Cerebellar cortex (tissue), 1 donor: ENCODE measurements around the gene LARGE1.

Source experiments
- DNase-seq: peaks from one replicate; pipeline ENCODE4 v3.0.0-alpha.2; 2015; ENCODE audit warnings: low spot score

The LARGE1 gene

DNA sequence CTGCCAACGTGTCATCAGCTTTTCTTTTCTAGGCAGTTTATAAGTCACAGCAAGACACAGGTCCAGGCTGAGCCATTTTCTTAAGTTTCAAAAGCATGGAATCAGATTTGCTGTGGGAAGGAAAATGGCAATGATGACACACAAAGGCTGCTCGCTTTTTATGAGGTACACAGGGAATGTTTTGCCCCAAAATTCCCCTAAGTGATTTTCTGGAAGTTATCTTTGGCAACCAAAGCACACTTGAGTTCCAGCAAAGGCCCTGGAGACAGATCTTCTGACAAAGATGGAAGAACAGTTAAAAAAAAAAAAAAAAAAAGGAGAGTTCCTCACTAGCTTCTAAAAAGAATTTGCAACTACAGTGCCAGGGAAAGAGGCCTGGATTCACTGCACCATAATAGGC, 260.8 kb downstream of the LARGE1 start:
- no peak for DNase-seq

DNA sequence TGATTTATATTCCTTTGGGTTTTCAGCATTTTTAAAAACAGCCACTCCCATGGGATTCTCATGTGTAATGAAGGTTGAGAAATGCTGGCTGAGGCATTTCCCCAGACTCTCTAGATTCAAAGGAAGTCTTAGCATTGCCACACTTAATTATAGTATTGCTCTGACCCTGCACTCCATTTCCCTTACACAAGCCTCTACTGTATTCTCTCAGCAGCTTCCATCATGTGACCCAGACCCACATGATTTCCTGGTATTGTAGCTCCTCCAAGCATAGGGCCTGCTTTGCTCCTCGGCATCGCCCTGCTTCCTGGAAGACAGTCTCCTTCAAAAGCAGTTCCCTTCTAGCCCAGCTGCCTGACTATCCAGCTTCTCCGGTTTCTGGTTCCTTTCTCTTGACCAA, 261.5 kb downstream of the LARGE1 start:
- no peak for DNase-seq

DNA sequence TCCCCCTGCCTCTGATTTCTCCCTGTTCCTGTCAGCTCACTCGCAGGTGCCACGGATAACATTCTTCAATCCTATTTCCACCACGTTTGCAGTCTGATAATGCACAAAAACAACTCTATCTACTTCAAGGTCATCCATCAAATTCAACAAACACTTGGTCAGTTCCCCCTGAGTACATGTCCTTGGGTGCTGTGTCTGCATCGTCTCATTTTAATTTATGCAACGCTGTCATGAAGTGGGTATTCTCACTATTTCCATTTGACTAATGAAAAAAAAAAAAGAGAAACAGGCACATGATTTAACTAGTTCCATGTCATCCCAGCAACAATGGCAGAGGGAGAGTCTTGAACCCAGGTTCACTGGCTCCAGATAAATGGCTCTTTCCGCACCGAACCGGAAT, 262.6 kb downstream of the LARGE1 start:
- DNase-seq = no peak

DNA sequence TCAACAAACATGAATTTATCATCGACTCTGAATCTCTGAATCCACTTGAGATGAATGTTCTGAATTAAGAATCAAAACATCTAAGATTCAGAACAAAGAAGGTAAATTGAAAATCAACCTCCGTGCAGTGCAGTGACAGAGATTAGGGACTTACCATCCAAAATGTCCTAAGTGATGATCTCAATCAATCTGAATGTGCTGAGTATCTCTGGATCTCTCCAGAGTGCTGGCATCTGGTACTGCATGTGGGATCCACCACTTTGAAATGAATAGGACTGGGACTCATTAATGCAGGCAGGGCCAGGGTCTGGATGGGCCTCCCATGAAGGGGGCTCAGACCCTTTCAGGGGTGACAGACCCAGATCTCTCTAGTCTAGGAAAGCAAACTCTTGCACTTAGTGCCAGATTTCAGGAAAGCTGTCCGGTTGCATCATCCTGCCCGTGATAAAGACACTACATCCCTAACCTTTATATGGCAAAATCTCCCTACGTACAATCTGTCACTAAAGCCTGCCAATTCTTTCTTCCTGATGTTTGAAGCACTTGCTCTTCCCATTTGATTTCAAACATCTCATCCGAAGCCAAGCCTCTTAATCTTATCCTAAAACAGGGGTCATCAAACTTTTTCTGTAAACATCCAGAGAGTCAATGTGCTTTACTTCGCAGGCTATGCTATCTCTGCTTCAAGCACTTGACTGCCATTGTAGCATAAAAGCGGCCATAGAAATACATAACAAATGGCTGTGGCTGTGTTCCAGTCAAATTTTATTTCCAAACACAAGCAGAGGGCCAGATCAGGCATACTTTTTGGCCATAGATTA, 263.3 kb downstream of the LARGE1 start:
- no peak for DNase-seq

DNA sequence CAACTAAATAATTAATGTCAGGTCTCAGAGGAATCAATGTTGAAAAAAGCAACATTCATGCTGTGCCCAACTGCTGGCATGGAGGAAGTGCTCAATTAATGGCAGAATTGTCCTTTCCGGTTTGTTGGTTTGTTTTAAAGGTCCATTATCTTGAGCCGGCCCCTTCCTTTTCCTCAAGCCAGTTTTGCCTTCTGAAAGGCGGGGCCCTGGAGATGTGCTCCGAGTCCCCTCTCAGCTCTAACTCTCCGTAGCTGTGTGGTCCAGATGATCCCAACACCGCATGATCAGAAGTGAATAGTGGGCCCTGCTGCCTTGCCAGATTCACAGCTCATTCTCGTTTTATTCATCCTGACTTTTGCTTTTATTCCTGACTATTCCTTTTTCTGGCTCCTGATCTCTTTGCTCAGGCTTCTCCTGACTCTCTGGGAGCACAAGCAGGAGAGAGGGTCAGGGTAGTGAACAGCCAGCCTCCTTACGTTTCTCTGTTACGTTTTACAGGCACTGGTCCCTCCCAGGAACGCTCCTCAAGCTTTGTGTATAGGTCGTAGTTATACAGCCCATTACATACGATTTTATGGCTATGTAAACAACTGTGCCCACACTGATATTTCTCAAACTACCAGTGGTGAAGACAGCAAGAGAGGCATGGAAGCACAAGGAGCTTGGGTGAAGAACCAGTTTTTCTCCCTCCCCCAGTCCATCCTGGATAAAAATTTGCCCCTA, 265.9 kb downstream of the LARGE1 start:
- DNase-seq = no peak

DNA sequence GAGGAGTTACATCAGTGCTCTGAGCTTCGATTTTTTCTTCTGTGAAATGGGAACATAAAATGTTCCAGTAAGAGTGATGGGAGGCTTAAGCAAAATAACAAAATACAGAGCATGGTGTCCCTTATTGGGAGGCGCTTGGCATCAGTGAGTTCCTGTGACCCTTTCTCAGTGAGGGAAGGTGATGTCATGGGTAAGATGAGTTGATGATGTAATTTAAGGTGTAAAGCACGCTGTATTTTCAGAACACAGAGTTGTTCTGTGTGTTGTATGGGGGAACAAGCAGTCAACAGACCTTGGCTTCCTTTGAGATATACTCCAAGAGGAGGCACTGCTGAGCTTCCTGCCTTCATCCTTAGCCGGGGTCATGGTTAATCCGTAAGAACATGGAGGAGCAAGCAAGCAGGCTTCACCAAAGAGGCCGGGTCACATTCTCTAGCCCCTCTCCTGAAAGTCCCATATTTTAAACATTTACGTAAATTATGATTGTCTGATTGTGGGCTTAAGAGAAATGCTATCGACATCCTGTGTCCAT, 266.7 kb downstream of the LARGE1 start:
- DNase-seq = no peak

DNA sequence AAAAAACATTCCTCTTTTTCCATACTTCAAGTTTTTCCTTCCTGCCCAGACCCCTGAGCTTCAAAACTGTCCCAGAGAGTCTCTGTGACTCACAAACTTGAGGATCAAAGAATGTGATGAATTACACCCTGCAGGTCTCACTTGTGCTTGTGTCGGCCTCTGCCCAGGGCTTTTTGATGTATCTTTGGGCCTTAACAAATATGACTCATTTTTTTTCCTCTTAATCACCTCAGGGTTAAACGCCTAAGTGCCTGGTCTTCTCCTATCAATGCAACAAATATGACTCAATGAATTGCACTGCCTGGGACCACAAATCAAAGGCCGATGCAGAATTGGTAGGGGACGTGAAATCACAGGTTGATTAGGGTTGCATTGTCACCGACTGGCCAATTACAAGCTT, 267.7 kb downstream of the LARGE1 start:
- no peak for DNase-seq

DNA sequence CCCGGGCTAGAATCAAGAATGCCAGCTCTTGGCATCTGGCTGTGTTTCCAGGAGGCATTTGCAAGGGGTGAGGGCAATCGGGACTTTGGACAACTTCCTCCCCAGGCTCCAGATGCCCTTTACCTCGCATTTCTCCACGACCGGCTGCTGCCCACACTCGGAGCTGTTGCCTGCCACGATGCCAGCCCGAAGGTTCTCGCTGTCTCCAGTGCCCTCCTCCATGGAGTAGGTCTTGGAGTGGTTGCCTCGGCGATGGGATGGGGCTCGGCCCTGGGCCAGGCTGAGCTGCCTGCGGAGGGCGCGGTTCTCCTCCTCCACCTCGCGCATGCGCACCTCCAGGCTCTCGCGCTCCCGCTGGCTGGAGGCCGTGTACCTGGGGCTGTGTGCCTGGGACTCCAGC, 270.0 kb downstream of the LARGE1 start:
- DNase-seq = no peak

DNA sequence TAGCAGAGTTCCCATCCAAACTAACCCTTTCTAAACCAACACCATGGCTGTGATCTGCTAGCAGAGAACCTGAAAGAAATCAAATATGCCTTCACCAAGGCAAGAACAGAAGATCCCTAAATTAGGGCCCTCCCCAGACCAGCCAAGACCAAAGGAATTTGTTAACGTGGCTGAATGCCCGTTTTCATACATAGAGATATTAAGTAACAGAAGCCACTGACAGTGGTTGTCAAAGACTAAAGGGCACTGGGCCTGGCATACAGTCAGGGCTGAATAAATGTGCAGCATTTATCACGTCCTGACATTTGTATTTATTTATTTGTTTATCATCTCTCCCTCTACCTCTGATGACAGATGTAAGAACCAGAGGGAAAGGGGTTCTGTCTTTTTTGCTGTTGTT, 271.8 kb downstream of the LARGE1 start:
- DNase-seq = no peak

DNA sequence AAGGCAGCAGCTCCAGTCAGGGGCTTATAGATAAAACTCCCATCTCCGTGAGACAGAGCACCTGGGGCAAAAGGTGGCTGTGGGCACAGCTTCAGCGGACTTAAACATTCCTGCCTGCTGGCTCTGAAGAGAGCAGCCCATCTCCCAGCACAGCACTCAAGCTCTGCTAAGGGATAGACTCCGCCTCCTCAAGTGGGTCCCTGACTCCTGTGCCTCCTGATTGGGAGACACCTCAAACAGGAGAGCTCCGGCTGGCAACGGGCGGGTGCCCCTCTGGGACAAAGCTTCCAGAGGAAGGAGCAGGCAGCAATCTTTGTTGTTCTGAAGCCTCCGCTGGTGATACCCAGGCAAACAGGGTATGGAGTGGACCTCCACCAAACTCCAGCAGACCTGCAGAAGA, 279.4 kb downstream of the LARGE1 start:
- DNase-seq = no peak

DNA sequence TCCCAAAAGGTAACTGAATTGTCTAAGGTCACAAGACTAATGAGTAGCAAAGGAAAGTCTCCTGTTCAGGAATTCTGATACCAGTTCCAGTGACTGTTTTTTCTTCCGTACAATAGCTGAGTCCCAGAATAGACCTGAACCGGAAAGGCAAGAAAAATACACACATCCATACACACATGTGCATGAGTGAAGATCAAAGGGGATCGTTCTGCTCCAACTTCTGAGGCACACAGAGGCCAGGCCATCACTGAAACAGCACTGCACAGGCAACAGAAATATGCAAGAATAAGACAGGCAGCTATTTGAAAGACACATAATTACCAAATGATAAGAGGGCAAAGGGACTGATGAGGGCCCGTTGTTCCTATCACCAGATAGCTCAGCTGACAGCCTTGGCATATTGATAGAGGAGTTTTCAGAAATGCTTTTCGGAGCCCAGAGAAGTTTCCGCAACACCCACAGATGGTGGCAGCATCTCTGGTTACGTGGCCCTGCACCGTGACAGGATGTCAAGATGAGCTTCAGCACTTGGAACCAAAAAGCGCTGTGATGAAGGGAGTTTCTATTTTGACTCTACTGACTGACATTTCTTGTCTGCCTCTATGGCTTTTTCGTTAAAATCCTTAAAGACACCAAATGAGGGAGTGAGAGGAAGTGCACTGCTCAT, 280.6 kb downstream of the LARGE1 start:
- no peak for DNase-seq

DNA sequence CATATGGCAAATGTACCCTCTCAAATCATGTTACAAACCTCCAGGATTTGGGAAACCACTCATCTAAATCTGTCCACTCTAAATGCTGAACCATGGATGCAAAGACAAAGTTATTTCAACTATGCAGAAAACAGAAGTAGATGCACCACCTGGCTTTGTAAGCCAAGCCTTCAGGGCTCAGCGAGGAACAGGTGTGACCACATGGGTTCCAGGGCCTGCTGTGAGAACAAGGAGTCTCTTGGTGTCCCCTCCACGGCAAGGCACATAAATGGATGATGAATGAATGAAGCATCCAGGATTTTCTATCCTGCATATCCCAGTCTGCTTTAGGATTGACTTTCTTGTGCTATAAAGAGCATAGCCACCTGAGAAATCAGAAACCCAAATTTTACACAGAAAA, 284.5 kb downstream of the LARGE1 start:
- no peak for DNase-seq

DNA sequence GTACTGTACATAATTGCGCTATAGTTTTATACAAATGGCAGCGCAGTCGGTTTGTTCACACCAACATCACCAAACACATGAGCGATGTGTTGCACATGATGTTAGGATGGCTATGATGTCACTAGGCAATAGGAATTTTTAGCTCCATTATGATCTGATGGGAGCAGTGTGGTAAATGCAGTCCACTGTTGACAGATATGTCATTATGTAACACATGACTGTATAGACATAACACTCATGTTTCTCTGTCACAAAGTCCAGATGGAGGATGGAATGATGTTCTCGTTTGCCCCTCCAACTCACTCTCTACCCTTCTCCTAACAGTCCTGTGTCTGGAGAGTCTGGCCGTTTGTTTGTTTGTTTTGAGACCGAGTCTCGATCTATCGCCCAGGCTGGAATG, 288.5 kb downstream of the LARGE1 start:
- no peak for DNase-seq

DNA sequence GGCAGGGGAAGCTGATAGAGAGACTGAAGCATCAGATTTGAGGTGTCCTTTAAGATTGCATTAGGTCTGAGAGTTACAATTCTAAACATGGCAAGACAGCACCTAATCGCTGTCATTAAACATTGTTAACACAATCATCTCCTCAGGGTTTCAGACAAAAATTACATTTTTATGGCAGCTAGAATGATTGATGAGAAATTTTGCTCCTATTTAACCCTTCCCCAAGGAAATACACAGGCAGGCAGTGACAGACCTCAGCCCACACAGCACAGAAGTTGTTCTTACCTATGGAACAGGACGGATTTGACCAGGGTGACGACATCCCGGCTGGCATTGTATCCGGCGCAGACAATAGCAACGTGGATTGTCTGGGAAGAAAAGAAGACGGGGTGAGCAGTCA, 294.3 kb downstream of the LARGE1 start:
- no peak for DNase-seq

DNA sequence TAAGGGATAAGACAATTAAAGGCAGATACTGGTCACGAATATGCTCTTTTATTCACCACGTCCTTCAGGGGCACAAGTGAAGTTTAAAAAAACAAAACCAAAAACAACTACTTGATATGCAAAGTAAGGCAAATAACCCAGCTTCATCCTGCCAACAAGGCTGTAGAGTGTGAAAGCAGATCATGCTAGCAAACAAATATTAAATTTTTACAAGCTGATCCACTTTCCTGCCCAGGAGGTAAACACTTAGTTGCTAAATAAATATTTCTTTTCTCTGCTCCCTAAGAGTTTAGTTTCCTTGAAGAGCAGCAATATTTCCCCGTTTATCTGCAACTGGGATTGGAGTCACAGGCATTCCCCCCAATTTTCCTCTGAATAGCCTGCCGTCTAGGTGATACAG, 300.2 kb downstream of the LARGE1 start:
- no peak for DNase-seq

DNA sequence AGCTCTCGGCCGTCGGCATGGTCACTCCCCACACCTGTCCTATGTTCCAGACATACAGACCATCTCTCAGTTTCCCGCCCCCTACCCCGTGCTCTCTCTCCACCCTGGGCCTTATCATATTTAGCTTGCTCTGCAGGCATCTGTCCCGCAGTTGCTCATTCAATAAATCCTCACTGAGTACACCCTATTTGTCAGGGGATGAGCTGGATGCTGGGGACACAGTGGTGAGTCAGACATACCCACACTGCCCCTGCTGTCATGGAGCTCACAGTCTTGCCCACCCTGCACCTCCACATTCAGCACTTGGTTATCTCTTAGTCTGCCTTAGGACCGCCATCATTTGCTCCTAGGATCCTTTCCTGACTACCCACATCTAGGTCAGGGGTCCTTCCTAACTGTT, 313.8 kb downstream of the LARGE1 start:
- DNase-seq = no peak

DNA sequence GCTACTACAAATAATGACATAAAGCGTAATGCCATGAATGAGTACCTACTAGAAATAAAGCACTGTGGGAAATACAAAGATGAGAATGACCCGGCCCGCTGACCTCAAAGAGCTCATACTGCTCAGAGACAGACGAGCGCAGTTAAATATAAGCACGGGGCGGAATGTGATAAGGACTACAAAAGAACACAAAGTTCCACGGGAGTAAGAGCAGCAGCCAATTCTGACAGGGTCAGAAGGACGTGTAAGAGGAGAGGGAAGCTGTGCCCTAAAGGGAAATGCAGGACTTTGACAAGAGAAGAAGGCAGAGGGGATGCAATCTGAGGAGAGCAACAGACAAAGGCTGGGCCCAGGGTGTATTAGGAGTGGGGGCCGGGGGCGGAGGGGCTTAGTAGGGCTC, 314.6 kb downstream of the LARGE1 start:
- DNase-seq = no peak

DNA sequence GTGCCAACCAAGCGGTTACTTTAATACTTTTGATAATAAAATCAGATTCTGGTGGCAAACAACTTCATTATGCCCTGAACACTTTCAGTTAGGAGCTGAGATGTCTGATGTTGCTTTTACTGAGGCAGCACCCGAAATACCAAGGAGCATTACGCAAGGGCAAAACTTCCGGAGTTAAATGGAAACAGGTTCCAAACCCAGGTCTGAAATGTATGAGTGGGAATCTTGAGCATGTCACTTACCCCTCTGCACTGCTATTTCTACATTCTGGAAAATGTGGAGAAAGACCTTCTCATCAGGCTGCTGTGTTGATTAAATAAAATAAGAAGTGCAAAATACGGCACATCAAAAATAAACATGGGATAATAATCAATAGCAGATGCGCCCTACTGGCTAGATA, 315.1 kb downstream of the LARGE1 start:
- no peak for DNase-seq

DNA sequence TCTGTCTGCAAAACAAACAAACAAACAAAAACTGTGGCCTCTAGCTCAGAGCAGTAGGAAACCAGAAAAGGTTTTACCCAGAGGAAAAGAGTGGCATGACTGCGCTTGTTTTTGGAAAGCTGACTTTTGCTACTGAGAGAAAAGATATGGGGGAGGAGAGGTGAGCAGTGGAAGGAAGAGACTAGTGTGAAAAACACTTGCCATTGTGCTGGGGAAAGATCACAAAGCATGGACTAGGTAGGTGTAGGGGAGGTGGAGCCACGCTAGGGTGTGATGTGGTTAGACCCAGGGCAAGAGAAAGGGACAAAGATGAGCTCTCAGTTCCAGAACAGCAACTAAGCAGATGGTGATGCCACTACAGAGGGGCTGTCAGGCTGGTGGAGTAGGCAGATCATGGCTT, 319.2 kb downstream of the LARGE1 start:
- DNase-seq = no peak

DNA sequence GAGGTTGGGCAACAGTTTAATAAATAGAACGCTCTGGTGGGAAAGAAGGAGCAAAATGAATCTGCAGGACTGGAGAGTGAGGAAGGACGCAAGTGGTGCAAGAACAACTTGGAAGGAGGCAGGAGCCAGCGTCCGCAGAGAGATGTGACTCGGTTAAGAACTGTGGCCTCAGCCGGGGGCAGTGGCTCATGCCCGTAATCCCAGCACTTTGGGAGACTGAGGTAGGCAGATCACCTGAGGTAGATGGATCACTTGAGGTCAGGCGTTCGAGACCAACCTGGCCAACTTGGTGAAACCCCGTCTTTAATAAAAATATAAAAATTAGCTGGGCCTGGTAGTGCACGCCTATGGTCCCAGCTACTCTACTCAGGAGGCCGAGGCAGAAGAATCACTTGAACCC, 319.7 kb downstream of the LARGE1 start:
- no peak for DNase-seq

DNA sequence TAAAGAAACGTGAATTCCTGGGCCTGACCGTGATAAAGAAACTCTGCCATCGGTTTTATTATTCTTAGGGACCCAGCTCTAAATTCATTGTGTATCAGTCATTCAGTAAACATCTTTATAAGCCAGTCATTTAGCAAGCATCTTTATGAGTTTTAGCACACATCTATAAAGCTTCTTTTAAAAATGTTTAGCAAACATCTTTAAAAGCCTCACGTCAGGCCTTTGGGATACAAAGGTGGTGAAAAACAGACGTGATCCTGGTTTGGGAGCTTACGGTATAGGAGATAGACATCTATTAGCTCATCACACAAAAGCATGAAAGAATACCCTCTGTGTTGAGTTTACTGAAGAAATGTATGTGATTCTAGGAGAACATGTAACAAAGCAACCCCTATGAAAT, 320.2 kb downstream of the LARGE1 start:
- no peak for DNase-seq

DNA sequence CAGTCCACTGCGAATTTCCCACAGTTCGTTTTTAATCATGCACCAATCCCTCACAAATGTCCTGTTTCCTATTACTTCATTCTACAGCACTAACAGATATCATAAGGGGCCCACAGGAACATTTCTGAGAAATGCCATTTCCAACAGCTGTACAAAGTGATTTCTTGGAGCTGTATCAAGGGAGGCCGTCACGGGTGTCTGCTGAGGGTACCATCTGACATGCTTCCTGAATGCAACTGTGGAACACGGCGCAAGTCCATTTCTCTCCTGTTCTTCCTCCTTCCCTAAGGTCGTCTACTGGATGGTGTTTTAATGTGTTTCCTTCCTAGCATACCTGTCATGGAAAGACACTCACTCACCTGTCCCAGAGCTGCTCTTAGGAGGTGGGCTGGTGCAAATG, 320.7 kb downstream of the LARGE1 start:
- no peak for DNase-seq

DNA sequence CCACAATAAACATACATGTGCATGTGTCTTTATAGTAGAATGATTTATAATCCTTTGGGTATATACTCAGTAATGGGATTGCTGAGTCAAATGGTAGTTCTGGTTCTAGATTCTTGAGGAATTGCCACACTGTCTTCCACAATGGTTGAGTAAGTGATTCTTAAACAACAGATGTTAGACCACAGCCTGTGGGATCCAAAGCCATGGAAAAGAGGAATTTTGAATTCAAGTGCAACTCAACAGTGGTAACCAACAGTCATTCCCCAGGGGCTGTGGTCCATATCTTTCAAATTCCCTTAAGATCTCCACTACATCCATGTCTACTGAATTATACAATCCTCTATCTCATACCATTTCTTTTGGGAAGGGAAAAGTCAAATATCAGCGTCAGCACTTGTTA, 321.5 kb downstream of the LARGE1 start:
- DNase-seq = no peak
